ENCODE results near the gene HYCC1.
"Not testable (repeated sequence)": the region's sequence is repeated elsewhere in the genome, so short reads cannot be mapped to it uniquely, and the experiment has no call there.

HYCC1 gene

DNA sequence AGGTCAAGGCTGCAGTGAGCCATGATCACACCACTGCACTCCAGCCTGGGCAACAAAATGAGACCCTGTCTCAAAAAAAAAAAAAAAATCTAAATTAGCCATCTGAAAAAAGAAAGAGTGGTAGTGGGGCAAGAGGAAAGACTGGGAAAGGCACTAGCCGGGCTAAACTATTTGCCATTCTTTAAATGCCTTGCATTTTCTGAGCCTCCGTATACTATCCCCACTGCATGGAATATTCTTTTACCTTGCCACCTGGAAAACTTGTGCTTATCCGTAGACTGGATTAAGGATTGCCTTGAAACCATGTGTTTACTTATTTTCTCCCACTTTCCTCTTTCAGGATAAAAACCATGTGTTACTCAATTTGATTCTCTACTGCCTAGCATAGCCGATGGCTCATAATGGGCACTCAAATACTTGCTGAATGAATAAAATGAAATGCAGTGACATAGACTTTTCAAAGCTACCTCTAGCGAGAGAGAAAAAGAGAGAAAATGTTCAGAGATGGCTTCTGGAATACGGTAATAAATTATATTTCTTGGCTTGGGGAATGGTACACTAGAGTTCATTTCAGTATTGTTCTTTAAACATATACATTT, 30.6 kb downstream of the HYCC1 start:
- Histone ChIP-seq H3K27me3 (replicated peaks; ENCODE audit: control insufficient read depth, insufficient read depth, low read length) (no peaks in the 10 kb centered on the region), H3K4me3 (replicated peaks; ENCODE audit: low read depth, low read length) (no peak overlapping the region), H3K36me3 (ENCODE audit: control insufficient read depth, insufficient read depth, low read length) (no peaks in the 10 kb centered on the region; the same call in 1 of the 2 replicates)
- no peak for DNase-seq (ENCODE audit: extremely low read depth, insufficient read length)
- TF ChIP-seq, protein P1, sequence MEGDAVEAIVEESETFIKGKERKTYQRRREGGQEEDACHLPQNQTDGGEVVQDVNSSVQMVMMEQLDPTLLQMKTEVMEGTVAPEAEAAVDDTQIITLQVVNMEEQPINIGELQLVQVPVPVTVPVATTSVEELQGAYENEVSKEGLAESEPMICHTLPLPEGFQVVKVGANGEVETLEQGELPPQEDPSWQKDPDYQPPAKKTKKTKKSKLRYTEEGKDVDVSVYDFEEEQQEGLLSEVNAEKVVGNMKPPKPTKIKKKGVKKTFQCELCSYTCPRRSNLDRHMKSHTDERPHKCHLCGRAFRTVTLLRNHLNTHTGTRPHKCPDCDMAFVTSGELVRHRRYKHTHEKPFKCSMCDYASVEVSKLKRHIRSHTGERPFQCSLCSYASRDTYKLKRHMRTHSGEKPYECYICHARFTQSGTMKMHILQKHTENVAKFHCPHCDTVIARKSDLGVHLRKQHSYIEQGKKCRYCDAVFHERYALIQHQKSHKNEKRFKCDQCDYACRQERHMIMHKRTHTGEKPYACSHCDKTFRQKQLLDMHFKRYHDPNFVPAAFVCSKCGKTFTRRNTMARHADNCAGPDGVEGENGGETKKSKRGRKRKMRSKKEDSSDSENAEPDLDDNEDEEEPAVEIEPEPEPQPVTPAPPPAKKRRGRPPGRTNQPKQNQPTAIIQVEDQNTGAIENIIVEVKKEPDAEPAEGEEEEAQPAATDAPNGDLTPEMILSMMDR (IDR thresholded peaks at IDR 0.05; ENCODE audit: insufficient read depth, low read length, poor library complexity, severe bottlenecking): no peak

DNA sequence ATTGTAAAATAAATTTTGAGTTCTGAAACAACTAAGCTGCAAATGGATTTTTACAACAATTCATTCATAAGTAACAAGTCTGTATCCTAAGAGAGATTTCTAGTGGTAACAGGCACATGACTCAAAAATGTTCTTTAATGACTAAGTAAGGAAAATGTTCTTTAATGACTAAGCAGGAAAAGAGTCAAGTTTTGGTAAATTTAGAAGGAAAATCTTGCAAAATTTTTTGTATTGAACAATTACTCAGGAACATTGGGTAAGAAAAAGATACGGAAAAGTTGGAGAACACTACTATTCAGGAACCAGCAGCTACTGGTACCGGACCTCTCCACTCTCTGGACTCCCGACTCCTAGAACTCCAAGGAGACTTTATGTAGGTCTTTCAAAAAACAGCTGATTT, 33.5 kb downstream of the HYCC1 start:
- no peak overlapping the region for H3K4me3 ChIP-seq (replicated peaks; ENCODE audit: low read depth, low read length)
- no peaks in the 10 kb centered on the region; the same call in 1 of the 2 replicates for H3K36me3 ChIP-seq (ENCODE audit: control insufficient read depth, insufficient read depth, low read length)
- TF ChIP-seq, protein P1 (IDR thresholded peaks at IDR 0.05; ENCODE audit: insufficient read depth, low read length, poor library complexity, severe bottlenecking): no peak
- no peak for DNase-seq (ENCODE audit: extremely low read depth, insufficient read length)
- H3K27me3 ChIP-seq (replicated peaks; ENCODE audit: control insufficient read depth, insufficient read depth, low read length): no peaks in the 10 kb centered on the region

DNA sequence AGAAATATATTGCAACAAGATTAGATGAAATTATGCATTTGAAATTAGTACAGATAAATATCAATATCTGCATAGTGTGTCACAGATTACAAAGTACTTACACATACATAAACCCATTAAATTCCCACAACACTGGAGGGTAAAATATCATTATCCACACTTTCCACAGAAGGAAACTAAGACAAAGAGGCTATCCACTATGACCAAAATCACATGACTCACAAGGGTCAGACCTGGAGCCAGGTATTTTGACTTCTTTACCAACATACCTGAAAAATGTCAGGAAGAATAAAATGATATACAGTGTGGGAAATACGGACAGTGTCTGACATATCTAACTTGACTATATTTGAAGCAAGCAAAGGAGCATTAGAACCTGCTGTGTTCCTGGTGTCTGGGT, 34.1 kb downstream of the HYCC1 start:
- H3K36me3 ChIP-seq (ENCODE audit: control insufficient read depth, insufficient read depth, low read length): no peaks in the 10 kb centered on the region; the same call in 1 of the 2 replicates
- H3K4me3 ChIP-seq (replicated peaks; ENCODE audit: low read depth, low read length): no peak overlapping the region
- no peaks in the 10 kb centered on the region for H3K27me3 ChIP-seq (replicated peaks; ENCODE audit: control insufficient read depth, insufficient read depth, low read length)
- TF ChIP-seq, protein P1 (IDR thresholded peaks at IDR 0.05; ENCODE audit: insufficient read depth, low read length, poor library complexity, severe bottlenecking): no peak
- DNase-seq (ENCODE audit: extremely low read depth, insufficient read length): no peak

DNA sequence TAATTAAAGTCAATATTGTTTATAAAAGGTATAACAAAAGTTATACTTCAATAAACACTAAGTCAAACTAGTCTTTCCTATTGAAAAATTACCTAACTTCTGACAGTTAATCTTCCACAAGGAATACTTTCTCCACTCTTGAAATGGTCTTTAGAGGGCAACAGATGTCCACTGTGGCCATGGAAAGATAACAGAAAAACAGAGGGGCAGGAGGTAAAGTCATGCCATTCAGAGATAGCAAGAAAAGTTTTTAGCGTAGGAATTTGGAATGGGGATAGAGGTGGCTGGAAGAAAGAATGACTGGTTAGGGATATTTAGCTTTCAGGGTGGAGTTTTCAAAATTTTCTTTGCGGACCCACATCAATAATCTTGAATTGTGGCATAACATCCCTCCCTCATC, 34.7 kb downstream of the HYCC1 start:
- Histone ChIP-seq H3K36me3 (ENCODE audit: control insufficient read depth, insufficient read depth, low read length) (no peaks in the 10 kb centered on the region; the same call in 1 of the 2 replicates), H3K27me3 (replicated peaks; ENCODE audit: control insufficient read depth, insufficient read depth, low read length) (no peaks in the 10 kb centered on the region), H3K4me3 (replicated peaks; ENCODE audit: low read depth, low read length) (no peak overlapping the region)
- TF ChIP-seq, protein P1 (IDR thresholded peaks at IDR 0.05; ENCODE audit: insufficient read depth, low read length, poor library complexity, severe bottlenecking): no peak
- no peak for DNase-seq (ENCODE audit: extremely low read depth, insufficient read length)

DNA sequence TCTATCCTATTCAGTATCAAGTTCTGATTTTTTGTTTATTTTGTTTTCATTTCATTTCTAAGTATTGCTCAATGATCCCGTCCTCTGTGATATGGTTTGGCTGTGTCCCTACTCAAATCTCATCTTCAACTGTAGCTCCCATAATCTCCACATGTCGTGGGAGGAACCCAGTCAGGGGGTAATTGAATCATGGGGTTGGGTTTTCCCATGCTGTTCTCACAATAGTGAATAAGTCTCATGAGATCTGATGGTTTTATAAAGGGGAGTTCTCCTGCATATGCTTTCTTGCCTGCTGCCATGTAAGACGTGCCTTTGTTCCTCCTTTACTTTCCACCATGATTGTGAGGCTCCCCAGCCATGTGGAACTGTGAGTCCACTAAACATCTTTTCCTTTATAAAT, 39.3 kb downstream of the HYCC1 start:
- H3K27me3 ChIP-seq (replicated peaks; ENCODE audit: control insufficient read depth, insufficient read depth, low read length); DNase-seq (ENCODE audit: extremely low read depth, insufficient read length); H3K36me3 ChIP-seq (ENCODE audit: control insufficient read depth, insufficient read depth, low read length); H3K4me3 ChIP-seq (replicated peaks; ENCODE audit: low read depth, low read length): not testable (repeated sequence)

DNA sequence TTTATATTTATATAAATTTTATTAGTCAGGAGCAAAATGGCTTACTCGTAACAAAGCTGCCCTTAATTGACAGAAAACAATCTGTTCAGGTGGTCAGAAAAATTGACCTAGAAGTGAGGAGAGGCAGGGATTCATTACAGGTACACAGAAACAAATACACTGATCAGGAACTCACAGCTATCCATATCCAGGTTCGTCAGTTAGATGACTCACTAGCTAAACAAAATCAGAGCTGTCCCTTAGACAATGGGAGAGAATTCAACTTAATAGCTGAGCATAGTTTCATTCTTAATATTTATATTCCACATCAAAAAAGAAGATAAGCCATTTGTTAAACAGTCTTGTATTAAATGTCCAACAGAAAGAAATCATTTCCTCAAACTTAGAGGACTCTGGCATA, 41.7 kb downstream of the HYCC1 start:
- H3K27me3 ChIP-seq (replicated peaks; ENCODE audit: control insufficient read depth, insufficient read depth, low read length): no peaks in the 10 kb centered on the region
- TF ChIP-seq, protein P1 (IDR thresholded peaks at IDR 0.05; ENCODE audit: insufficient read depth, low read length, poor library complexity, severe bottlenecking): no peak
- H3K4me3 ChIP-seq (replicated peaks; ENCODE audit: low read depth, low read length): no peak overlapping the region
- H3K36me3 ChIP-seq (ENCODE audit: control insufficient read depth, insufficient read depth, low read length): no peaks in the 10 kb centered on the region
- no peak for DNase-seq (ENCODE audit: extremely low read depth, insufficient read length)

All from GM06990 (cell line).